ENCODE measurements around the gene MCM7.
A peak's percentile ranks its signal among the peaks of the same experiment; 100 is the strongest.

The MCM7 gene

GRCh38 chr7:100049441-100050291 is 51.5 kb downstream of the MCM7 start, which contains the start of gene ZSCAN21:
ZSCAN21 (plus strand) TSS chr7:100049774; CDS start chr7:100057007, 7,233 bp downstream.
- peak within 1 kb of the TSS; percentile 91 for H3K4me3 Mint-ChIP-seq
- no peaks in the 10 kb centered on the region for H3K9me3 Mint-ChIP-seq
- H3K27me3 Mint-ChIP-seq: no peaks in the 10 kb centered on the region
- H3K36me3 Mint-ChIP-seq (ENCODE audit: low read depth): no peaks in the 10 kb centered on the region
- peaks cover 14% of the 10 kb centered on the region for H3K4me1 Mint-ChIP-seq (ENCODE audit: low read depth)
- peak within 1 kb of the TSS; percentile 94 for H3K27ac Mint-ChIP-seq

- no peaks in the 10 kb centered on the region for H3K36me3 Mint-ChIP-seq (ENCODE audit: low read depth)
- peak overlapping the region; percentile 91 for H3K4me3 Mint-ChIP-seq
- peaks cover 15% of the 10 kb centered on the region for H3K4me1 Mint-ChIP-seq (ENCODE audit: low read depth)
- H3K9me3 Mint-ChIP-seq: no peaks in the 10 kb centered on the region
- no peaks in the 10 kb centered on the region for H3K27me3 Mint-ChIP-seq
- H3K27ac Mint-ChIP-seq: peak overlapping the region; percentile 67
These were observed 52.5 kb downstream of the MCM7 start for GRCh38 chr7:100048680-100049079.

GRCh38 chr7:100044718-100045117 is 56.5 kb downstream of the MCM7 start:
- H3K27ac Mint-ChIP-seq: no peak overlapping the region
- peaks cover 23% of the 10 kb centered on the region for H3K4me1 Mint-ChIP-seq (ENCODE audit: low read depth)
- no peaks in the 10 kb centered on the region for H3K9me3 Mint-ChIP-seq
- no peaks in the 10 kb centered on the region for H3K36me3 Mint-ChIP-seq (ENCODE audit: low read depth)
- no peaks in the 10 kb centered on the region for H3K27me3 Mint-ChIP-seq
- no peak overlapping the region for H3K4me3 Mint-ChIP-seq

All from stimulated activated naive CD8-positive, alpha-beta T cell treated with anti-CD3 and anti-CD28 coated beads, Interleukin-15, Interleukin-2, amounts not matched to agents 100 ng/mL and 50 ng/mL, for 24 hours (primary cell).